ENCODE data around the gene MAGI2.

- TF ChIP-seq CTCF (conservative IDR thresholded peaks at IDR 0.05 in 1 of 2, IDR thresholded peaks at IDR 0.05 in 1 of 2; ENCODE audit: extremely low read depth in 1 of 2, insufficient read depth in 1 of 2, low read depth in 1 of 2, low read length in 2 of 2), result no peak
- TF ChIP-seq EZH2 (IDR thresholded peaks at IDR 0.05; ENCODE audit: borderline replicate concordance, low read length), result no peak
Observed at GRCh38 chr7:78203042-78203720, 1250.3 kb downstream of the MAGI2 start.
